SJCRH30 (cell line): ENCODE measurements around the gene PRSS53. TPM values are rescaled to one million over a fixed set of nuclear protein-coding genes. Genes with fewer than 3 reads are reported as not detected.
"Not testable (repeated sequence)": the region's sequence is repeated elsewhere in the genome, so short reads cannot be mapped to it uniquely, and the experiment has no call there.

Source experiments
- DNase-seq, 2 experiments: peaks; one replicate each; pipeline ENCODE4 v3.0.0-alpha.2; 2015 to 2020
- H3K27ac ChIP-seq: fragments of 250-450 bp; sonication (Bioruptor Pico); 2 replicates; pipeline ENCODE4 v1.5.1; 2020; ENCODE audit warnings: mild to moderate bottlenecking, moderate library complexity
- H3K27me3 ChIP-seq: fragments of 250-450 bp; sonication (Bioruptor Pico); 2 replicates; pipeline ENCODE4 v1.5.1; 2020; ENCODE audit warnings: mild to moderate bottlenecking, moderate library complexity
- H3K36me3 ChIP-seq: fragments of 250-450 bp; sonication (Bioruptor Pico); 2 replicates; pipeline ENCODE4 v1.5.1; 2020; ENCODE audit warnings: mild to moderate bottlenecking, moderate library complexity
- H3K4me1 ChIP-seq: fragments of 250-450 bp; sonication (Bioruptor Pico); 2 replicates; pipeline ENCODE4 v1.5.1; 2020; ENCODE audit warnings: mild to moderate bottlenecking, moderate library complexity
- H3K4me3 ChIP-seq: fragments of 250-450 bp; sonication (Bioruptor Pico); 2 replicates; pipeline ENCODE4 v1.5.1; 2020; ENCODE audit warnings: mild to moderate bottlenecking, moderate library complexity
- H3K9me3 ChIP-seq: fragments of 250-450 bp; sonication (Bioruptor Pico); replicated peaks from 2 replicates; pipeline ENCODE4 v1.5.1; 2020; ENCODE audit warnings: mild to moderate bottlenecking, moderate library complexity
- total RNA-seq: library from RNA; depleted of rRNA; stranded (reverse); fragments of >200 nt; shearing (Covaris generic); gene quantifications from 2 replicates; pipeline ENCODE4 v1.2.3, GENCODE V29; 2014

PRSS53 gene
- total RNA-seq, 1 experiment from 2014 or later = 4.3 TPM

DNA sequence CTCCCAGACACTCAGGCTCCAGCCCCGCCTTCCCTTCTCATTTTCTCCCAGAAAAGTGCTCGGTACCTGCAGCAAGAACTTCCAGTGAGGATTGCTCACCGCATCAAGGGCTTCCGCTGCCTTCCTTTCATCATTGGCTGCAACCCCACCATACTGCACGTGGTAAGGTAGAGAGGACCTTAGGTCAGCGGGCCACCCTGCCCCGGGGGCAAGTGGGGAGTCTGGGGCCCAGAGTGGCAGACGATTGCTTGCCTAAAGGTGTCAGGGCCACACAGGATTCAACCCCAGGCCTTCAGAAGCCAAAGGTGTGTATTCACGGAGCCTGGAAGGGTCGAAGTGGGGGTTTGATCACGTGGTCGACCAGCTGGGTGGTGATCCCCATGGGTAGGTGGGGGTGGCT, 20.9 kb upstream of the PRSS53 start:
- Histone ChIP-seq H3K36me3 (peaks cover 28% of the 10 kb centered on the region), H3K27ac (peak overlapping the region; percentile 28), H3K27me3 (no peaks in the 10 kb centered on the region), H3K9me3 (no peaks in the 10 kb centered on the region), H3K4me3 (no peak overlapping the region), H3K4me1 (peaks cover 22% of the 10 kb centered on the region)
- no peak for DNase-seq

DNA sequence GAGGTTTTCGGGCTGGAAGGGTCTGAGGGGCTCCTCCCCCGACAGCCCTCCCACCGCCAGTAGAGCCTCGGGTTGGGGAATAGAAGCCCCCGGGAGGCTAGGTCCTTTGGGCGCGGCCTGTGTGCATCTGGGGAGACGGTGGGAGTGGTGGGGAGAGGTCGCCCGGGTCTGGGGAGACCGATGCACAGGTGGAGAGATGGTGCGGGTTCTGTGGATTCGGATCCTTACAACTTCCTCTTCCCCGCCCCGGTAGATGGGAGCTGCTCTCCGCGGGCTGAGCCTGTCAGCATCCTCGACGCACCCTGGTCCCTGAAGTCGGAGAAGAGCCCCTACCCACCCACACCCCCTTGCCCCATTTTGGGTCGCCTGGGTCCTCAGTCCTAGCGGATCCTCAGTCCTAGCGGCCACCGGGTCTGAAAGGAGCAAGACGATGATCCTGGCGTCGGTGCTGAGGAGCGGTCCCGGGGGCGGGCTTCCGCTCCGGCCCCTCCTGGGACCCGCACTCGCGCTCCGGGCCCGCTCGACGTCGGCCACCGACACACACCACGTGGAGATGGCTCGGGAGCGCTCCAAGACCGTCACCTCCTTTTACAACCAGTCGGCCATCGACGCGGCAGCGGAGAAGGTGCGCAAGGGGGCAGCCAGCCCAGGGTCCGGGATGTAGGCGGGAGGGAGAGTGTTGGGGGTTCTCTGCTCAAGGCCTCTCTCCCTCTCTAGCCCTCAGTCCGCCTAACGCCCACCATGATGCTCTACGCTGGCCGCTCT, 20.2 kb upstream of the PRSS53 start:
- Histone ChIP-seq H3K27ac (peak overlapping the region; percentile 59), H3K9me3 (no peaks in the 10 kb centered on the region), H3K36me3 (peaks cover 28% of the 10 kb centered on the region), H3K27me3 (no peaks in the 10 kb centered on the region), H3K4me3 (peak overlapping the region; percentile 80), H3K4me1 (peaks cover 22% of the 10 kb centered on the region)
- no peak for DNase-seq

DNA sequence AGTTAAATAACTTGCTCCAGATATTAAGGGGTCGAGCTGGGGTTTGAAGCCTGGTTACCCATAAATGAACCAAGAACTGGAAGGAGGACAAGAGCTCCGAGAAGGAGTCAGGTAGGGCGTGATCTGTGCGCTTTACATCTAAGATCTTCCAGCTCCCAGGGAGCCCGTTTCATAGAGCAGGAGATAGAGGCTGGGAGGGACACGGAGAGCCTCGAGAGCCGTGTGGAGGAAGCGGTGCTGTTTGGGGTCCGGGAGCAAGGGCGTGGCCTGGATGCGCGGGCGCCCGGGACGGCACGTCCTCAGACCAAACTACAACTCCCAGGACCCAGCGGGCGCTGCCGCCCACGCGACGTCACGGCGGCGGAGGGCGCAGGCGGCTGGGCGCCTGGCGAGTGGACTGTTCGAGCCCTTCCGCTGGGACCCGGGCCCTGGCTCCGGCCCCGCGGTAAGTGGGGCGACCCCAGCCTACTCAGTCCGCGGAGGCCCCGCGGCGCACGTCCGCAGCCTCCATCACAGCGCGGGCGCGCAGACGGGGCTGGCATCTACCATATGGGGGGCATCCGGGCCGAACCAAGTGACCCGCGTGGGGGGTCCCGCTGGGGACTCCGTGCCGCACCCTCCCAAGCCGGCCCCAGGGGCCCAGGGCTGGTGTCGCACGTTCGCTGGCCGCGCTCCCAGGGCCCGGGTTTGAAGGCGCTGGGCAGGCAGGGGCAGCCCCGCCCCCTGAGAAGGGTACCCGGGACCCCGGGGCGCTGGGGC, 19.5 kb upstream of the PRSS53 start, which contains the start of gene BCKDK:
TSS of gene BCKDK (plus strand) at position 352 of the 759 bp plus-strand sequence. CDS start 838 bp downstream, outside the sequence.
- DNase-seq = peak; percentile 86 to 87
- Histone ChIP-seq H3K9me3 (no peaks in the 10 kb centered on the region), H3K36me3 (peaks cover 28% of the 10 kb centered on the region), H3K4me1 (peaks cover 22% of the 10 kb centered on the region), H3K27me3 (no peaks in the 10 kb centered on the region), H3K4me3 (peak within 1 kb of the TSS; percentile 80), H3K27ac (peak within 1 kb of the TSS; percentile 59)

DNA sequence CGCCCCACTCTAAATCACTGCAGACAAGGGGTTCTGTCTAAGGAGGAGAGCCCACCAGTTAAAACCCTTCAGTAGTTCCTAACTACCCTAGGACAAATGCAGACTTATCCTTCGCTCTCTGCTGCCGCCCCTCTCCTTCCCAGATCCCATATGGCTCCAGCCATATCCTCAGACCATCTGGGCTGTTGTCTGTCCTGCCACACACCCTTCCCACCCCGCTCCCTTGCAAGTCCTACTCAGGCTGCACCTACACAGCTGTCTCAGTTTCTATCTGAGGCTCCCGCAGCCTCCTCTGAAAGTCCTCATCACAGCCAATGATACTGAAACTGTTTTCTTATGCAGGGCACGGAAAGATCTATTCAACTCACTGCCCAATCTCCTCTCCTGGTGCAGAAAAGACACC, 18.7 kb upstream of the PRSS53 start:
- peaks cover 22% of the 10 kb centered on the region for H3K4me1 ChIP-seq
- no peaks in the 10 kb centered on the region for H3K27me3 ChIP-seq
- no peak overlapping the region for H3K27ac ChIP-seq
- H3K4me3 ChIP-seq = peak overlapping the region; percentile 80
- peak in 1 of 2 experiments; percentile 51 for DNase-seq
- no peaks in the 10 kb centered on the region for H3K9me3 ChIP-seq
- H3K36me3 ChIP-seq = peaks cover 23% of the 10 kb centered on the region

DNA sequence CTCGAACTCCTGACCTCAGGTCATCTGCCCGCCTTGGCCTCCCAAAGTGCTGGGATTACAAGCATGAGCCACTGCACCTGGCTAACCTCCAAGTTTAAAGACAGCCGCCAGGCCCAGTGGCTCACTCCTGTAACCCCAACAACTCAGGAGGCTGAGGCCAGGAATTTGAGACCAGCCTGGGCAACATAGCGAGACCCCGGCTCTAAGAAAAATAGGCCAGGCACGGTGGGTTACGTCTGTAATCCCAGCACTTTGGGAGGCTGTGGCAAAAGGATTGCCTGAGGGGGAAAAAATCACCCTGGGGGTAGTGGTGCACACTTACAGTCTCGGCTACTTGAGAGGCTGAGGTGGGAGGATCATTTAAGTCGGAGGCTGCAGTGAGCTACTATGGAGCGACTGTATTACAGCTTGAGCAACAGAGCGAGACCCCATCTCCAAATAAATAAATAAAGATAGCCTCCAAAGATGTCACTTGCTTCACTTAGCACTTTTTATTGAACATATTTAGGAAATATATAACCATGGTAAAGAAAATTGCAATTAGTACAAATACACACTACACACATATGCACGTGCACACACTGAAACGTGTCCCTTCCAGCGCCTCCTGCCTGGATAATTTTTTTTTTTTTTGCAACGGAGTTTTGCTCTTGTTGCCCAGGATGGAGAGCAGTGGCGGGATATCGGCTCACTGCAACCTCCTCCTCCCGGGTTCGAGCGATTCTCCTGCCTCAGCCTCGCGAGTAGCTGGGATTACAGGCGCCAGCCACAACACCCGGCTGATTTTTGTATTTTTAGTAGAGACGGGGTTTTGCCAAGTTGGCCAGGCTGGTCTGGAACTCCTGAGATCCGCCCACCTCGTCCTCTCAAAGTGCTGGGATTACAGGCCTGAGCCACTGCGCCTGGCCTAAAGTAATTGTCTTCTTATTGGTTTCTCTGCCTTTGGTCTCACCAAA, 18.0 kb upstream of the PRSS53 start:
- Histone ChIP-seq H3K27ac (no peak overlapping the region), H3K4me1 (peaks cover 22% of the 10 kb centered on the region), H3K9me3 (no peaks in the 10 kb centered on the region), H3K4me3 (no peak overlapping the region), H3K27me3 (no peaks in the 10 kb centered on the region), H3K36me3 (peaks cover 16% of the 10 kb centered on the region)
- DNase-seq = no peak

DNA sequence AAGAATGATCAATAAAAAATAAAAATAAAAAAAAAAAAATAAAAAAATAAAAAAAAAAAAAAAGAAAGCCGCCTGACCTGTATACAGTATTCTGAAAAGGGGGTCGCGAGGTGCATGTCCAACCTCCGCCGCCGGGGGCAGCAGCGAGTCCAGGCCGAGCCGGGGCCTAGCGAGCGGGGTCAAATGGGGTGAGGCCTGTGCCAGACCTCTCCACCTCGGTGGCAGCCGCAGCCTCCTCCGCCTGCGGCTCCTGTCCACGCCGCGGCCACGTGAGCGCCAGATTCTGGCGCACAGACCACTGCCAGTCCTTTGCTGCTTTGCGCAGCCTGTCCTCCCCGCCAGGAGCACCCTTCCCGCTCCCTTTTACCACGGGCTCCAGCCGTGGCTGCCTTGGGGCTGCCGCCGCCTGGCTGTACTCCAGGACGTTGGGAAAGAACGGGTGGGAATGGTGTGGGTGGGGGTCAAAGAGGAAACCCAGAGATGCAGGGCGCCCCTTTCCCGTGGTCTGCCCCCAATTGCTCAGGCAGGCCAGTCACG, 17.0 kb upstream of the PRSS53 start:
- peak; percentile 66 to 73 for DNase-seq
- H3K36me3 ChIP-seq = peaks cover 6% of the 10 kb centered on the region
- no peaks in the 10 kb centered on the region for H3K9me3 ChIP-seq
- peak overlapping the region; percentile 24; the same call in 1 of the 2 replicates for H3K4me3 ChIP-seq
- peak overlapping the region; percentile 45; the same call in 1 of the 2 replicates for H3K27ac ChIP-seq
- no peaks in the 10 kb centered on the region for H3K27me3 ChIP-seq
- peaks cover 22% of the 10 kb centered on the region for H3K4me1 ChIP-seq

DNA sequence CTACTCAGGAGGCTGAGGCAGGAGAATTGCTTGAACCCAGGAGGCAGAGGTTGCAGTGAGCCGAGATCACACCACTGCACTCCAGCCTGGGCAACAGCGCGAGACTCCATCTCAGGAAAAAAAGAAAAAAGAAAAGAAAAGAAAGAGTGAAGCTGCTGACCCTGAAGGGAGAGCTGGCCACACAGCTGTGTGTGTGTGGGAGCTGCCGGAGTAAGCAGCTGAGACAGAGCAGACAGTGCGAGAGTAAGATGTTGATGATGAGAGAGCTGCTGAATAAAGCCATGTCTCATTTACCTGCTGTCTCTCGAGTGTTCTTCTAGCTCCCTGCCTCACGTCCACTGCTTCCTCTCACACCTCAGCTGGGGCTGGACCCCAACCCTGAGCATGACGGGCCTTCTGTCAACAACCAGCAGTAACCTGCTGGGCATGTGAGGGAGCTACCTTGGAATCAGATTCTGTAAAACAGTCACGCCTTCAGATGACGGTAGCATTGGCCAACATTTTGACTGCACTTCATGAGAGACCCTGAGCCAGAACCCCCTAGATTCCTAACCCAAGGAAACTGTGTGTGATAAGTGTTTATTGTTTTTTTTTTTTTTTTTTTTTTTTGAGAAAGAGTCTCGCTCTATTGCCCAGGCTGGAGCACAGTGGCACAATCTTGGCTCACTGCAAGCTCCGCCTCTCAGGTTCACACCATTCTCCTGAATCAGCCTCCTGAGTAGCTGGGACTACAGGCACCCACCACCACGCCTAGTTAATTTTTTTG, 12.3 kb upstream of the PRSS53 start:
- H3K4me1 ChIP-seq, H3K9me3 ChIP-seq: not testable (repeated sequence)

DNA sequence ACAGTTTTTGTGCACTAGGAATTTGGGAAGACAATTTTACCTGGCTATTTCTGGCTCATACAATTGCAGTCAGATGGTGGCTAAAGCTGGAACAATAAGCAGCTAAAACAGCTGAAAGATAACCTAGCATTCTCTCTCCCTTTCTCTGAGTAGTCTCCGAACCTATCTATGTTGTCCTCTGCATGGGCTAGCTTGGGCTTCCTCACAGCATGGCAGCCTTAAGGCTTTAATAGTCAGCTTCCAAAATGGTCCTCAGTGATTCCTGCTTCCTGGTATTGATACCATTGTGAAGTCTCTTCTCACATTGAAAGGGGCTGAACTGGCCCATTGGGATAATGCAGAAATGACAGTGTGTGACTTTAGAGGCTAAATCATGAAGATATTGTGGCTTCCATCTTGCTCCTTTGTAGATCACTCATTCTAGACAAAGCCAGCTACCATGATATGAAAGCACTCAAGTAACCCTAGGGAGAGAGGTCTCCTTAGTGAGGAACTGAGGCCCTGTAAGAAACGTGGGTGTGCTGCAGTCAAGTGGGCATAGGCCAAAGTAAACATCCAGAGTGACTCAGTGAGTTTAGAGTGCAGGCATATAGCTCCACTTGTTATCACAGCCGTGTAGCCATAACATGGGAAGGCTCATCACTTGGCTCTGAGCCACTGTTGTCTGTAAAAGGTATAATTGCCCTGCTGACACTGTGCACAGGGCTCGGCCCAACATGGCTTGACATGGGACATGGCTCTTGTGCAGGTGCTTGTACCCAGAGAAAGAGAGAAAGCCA, 11.3 kb upstream of the PRSS53 start:
- H3K4me1 ChIP-seq = no peaks in the 10 kb centered on the region
- no peak overlapping the region for H3K27ac ChIP-seq
- no peaks in the 10 kb centered on the region for H3K27me3 ChIP-seq
- H3K4me3 ChIP-seq = no peak overlapping the region
- no peaks in the 10 kb centered on the region for H3K9me3 ChIP-seq
- H3K36me3 ChIP-seq = no peaks in the 10 kb centered on the region
- no peak for DNase-seq

More for the DNA sequence above, 12.3 kb upstream of the PRSS53 start:
- not testable (repeated sequence) for H3K4me3 ChIP-seq, H3K36me3 ChIP-seq, DNase-seq, H3K27me3 ChIP-seq, H3K27ac ChIP-seq

DNA sequence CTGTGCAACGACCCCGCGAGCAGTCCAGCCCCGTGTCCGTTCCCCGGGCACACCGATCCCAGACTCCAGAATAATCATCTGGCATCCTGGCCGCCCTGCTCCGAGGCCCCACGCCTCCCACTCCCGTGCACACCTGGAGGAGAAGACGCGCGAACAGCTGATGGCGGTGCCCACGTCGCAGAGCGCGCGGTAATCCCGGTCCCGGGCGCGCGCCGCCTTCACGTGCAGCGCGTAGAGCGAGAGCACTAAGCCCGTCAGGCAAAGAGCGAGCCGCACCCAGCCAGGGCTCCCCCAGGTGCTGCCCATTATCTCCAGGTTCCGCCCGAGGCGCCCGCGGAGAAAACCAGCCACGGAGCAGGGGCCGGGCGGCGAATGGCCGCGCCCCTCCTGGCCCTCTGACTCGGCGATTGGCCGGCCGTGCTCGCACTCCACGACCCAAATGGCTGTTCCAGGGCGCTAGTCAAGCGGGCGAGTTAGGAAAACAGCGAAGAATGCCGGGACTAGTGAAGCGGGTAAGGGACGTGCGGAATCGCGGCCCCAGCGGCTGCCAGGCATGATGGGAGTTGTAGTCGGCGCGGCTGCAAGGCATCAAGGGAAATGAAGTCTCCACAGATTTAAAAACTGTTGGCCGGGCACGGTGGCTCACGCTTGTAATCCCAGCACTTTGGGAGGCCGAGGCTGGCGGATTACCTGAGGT, 5.8 kb upstream of the PRSS53 start, which contains the start of gene VKORC1:
TSS of gene VKORC1 (minus strand) at position 374 of the 697 bp plus-strand sequence. CDS start at position 306, 68 bp downstream.
- Histone ChIP-seq H3K27ac (peak within 1 kb of the TSS; percentile 49), H3K36me3 (peaks cover 11% of the 10 kb centered on the region), H3K4me1 (no peaks in the 10 kb centered on the region), H3K9me3 (no peaks in the 10 kb centered on the region), H3K27me3 (no peaks in the 10 kb centered on the region), H3K4me3 (peak within 1 kb of the TSS; percentile 78)
- peak; percentile 96 to 98 for DNase-seq

DNA sequence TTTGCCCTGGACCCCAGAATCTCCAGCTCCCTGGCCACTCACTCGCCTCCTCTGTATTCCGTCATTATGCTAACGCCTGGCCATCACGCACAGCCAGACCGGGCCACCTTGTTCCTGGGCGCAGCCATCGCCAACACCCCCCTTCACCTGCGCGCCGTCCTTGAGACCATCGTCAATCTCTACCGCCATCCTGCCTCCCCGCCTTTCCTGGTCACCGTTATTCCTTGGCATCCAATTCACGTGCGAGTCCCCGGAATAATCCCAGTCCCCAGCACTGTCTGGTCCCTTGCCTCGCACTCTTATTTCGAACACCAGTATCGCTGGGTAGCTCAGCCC, 5.3 kb upstream of the PRSS53 start:
- Histone ChIP-seq H3K9me3 (no peaks in the 10 kb centered on the region), H3K36me3 (peaks cover 11% of the 10 kb centered on the region), H3K27me3 (no peaks in the 10 kb centered on the region), H3K4me3 (peak overlapping the region; percentile 78), H3K4me1 (no peaks in the 10 kb centered on the region; the same call in 1 of the 2 replicates), H3K27ac (peak overlapping the region; percentile 49)
- peak in 1 of 2 experiments; percentile 50 for DNase-seq

DNA sequence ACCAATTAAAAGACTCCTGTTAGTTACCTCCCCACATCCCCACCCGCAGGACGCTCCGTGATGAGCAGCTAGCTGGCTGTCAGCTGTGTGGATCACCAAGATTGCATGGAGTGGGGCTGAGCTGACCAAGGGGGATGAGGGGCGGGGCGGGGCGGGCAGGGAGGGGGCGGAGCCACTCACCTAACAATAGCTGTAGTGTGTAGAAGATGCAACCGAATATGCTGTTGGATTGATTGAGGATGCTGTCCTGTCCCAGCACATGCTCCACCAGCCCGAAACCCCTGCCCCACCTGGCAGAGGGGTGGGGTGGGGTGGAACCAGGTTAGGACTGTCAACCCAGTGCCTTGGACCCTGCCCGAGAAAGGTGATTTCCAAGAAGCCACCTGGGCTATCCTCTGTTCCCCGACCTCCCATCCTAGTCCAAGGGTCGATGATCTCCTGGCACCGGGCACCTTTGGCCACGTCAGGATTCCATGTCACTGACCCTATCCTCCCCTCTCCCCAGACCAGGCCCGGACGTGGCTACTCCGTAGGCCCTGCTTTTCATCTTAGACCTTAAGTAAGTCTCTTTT, 4.5 kb upstream of the PRSS53 start:
- peak overlapping the region; percentile 78 for H3K4me3 ChIP-seq
- DNase-seq = peak; percentile 79 to 87
- no peaks in the 10 kb centered on the region for H3K9me3 ChIP-seq
- peaks cover 7% of the 10 kb centered on the region for H3K4me1 ChIP-seq
- no peaks in the 10 kb centered on the region for H3K27me3 ChIP-seq
- peak overlapping the region; percentile 49 for H3K27ac ChIP-seq
- H3K36me3 ChIP-seq = peaks cover 11% of the 10 kb centered on the region

DNA sequence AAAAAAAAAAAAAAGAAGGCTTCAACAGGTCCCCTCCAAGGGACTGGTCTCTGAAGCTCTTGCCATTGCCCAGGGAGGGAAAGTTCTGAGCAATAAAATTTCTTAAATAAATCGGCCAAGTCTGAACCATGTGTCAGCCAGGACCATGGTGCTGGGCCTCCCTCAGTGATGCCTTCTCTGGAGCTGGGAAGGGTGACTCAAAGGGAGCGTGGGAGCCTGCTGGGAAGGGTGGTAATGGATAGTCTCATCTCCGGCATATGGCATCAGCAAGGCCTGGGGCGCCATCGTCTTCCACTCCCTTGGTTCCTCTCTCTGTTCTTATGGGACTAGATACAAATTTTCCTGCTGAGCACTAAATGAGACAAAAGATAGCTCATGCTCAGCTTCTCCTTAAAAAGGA, 3.6 kb upstream of the PRSS53 start:
- peaks cover 11% of the 10 kb centered on the region for H3K36me3 ChIP-seq
- no peak overlapping the region for H3K27ac ChIP-seq
- H3K4me3 ChIP-seq = no peak overlapping the region
- no peaks in the 10 kb centered on the region for H3K27me3 ChIP-seq
- H3K9me3 ChIP-seq = no peaks in the 10 kb centered on the region
- DNase-seq = no peak
- peaks cover 15% of the 10 kb centered on the region for H3K4me1 ChIP-seq
